Upper lobe of right lung (tissue), 1 donor: ENCODE data around the gene RNF212B. TPM values are rescaled to one million over a fixed set of nuclear protein-coding genes. Genes with fewer than 3 reads are reported as not detected.

Experiments used
- ATAC-seq: fragments of 200-7000 bp; cut with Tn5 transposase; one replicate; pipeline ENCODE4 v1.9.1; 2020; ENCODE audit warnings: mild to moderate bottlenecking, moderate library complexity
- DNase-seq: peaks from one replicate; pipeline ENCODE4 v3.0.0-alpha.2; 2020
- H3K27ac ChIP-seq: fragments of 200-600 bp; one replicate; pipeline ENCODE4 v1.8.0; 2022
- H3K27me3 ChIP-seq: fragments of 200-600 bp; one replicate; pipeline ENCODE4 v1.8.0; 2022; ENCODE audit warnings: mild to moderate bottlenecking
- H3K36me3 ChIP-seq: fragments of 200-600 bp; one replicate; pipeline ENCODE4 v1.8.0; 2022
- H3K4me1 ChIP-seq: fragments of 200-600 bp; one replicate; pipeline ENCODE4 v1.8.0; 2022
- H3K4me3 ChIP-seq: fragments of 200-600 bp; one replicate; pipeline ENCODE4 v1.8.0; 2022; ENCODE audit warnings: mild to moderate bottlenecking
- H3K9me3 ChIP-seq: fragments of 200-600 bp; one replicate; pipeline ENCODE4 v1.8.0; 2022
- CTCF ChIP-seq: fragments of 200-600 bp; IDR thresholded peaks from one replicate; pipeline ENCODE4 v1.8.0; 2022; ENCODE audit warnings: antibody characterized with exemption
- intact Hi-C: fragments of 100-400 bp; cut with DNase I; formaldehyde crosslinking; loops from one replicate; pipeline ENCODE4 v1.11.0; 2022
- total RNA-seq: library from RNA; stranded (reverse); fragmentation: NEBNext Ultra II Directional; extraction: Animal tissue kit (Norgen Biotek cat#: 25700); gene quantifications from one replicate; pipeline ENCODE4 v1.2.1, GENCODE V29; 2021
- donor health status: DM: no; HTN: yes; CAD: no; lungs with severe emphysema.

The RNF212B gene
- total RNA-seq, 1 donor from 2014 or later: not detected

- Histone ChIP-seq H3K4me3 (peak overlapping the region; percentile 66), H3K9me3 (no peaks in the 10 kb centered on the region), H3K27ac (peak overlapping the region; percentile 97), H3K27me3 (no peaks in the 10 kb centered on the region), H3K4me1 (peaks cover 31% of the 10 kb centered on the region), H3K36me3 (peaks cover 18% of the 10 kb centered on the region)
- peak; percentile 65 for TF ChIP-seq CTCF
- DNase-seq: peak; percentile 100
- intact Hi-C loops: no loop called here
- peak; percentile 92 for ATAC-seq
These were observed 63.7 kb downstream of the RNF212B start for GRCh38 chr14:23301288-23301968.

GRCh38 chr14:23301969-23302289 is 64.2 kb downstream of the RNF212B start:
- peak; percentile 5 for ATAC-seq
- Histone ChIP-seq H3K4me1 (peaks cover 31% of the 10 kb centered on the region), H3K4me3 (peak overlapping the region; percentile 66), H3K27ac (peak overlapping the region; percentile 92), H3K9me3 (no peaks in the 10 kb centered on the region), H3K27me3 (no peaks in the 10 kb centered on the region), H3K36me3 (peaks cover 18% of the 10 kb centered on the region)
- TF ChIP-seq CTCF: no peak
- no peak for DNase-seq
- intact Hi-C loops: no loop called here

- intact Hi-C loops: no loop called here
- peaks cover 36% of the 10 kb centered on the region for H3K4me1 ChIP-seq
- peak; percentile 88 for DNase-seq
These were observed 64.8 kb downstream of the RNF212B start, which contains the start of gene PPP1R3E for GRCh38 chr14:23302290-23303225. Gene PPP1R3E, minus strand, starts transcription at chr14:23302859. Its CDS starts 283 bp downstream, at chr14:23302576.

GRCh38 chr14:23306412-23307145 is 68.8 kb downstream of the RNF212B start, which contains the start of gene BCL2L2:
Gene BCL2L2, plus strand, starts transcription at chr14:23306833. Its CDS starts 935 bp downstream, at chr14:23307768.
- no peak for TF ChIP-seq CTCF
- no peaks in the 10 kb centered on the region for H3K27me3 ChIP-seq
- H3K4me1 ChIP-seq: peaks cover 33% of the 10 kb centered on the region
- peaks cover 19% of the 10 kb centered on the region for H3K36me3 ChIP-seq
- intact Hi-C loops: no loop called here
- DNase-seq: peak; percentile 95
- H3K4me3 ChIP-seq: peak within 1 kb of the TSS; percentile 79
- peak; percentile 82 for ATAC-seq
- H3K27ac ChIP-seq: peak within 1 kb of the TSS; percentile 89
- H3K9me3 ChIP-seq: no peaks in the 10 kb centered on the region

More at GRCh38 chr14:23302290-23303225, 64.8 kb downstream of the RNF212B start, which contains the start of gene PPP1R3E:
- ATAC-seq: peak; percentile 49
- Histone ChIP-seq H3K27me3 (no peaks in the 10 kb centered on the region), H3K4me3 (peak within 1 kb of the TSS; percentile 66), H3K27ac (peak within 1 kb of the TSS; percentile 92), H3K9me3 (no peaks in the 10 kb centered on the region), H3K36me3 (peaks cover 15% of the 10 kb centered on the region)
- TF ChIP-seq CTCF: no peak

- no peak for DNase-seq
- no peak for TF ChIP-seq CTCF
- Histone ChIP-seq H3K27me3 (no peaks in the 10 kb centered on the region), H3K27ac (peak overlapping the region; percentile 89), H3K36me3 (peaks cover 19% of the 10 kb centered on the region), H3K9me3 (no peaks in the 10 kb centered on the region), H3K4me3 (peak overlapping the region; percentile 79), H3K4me1 (peaks cover 33% of the 10 kb centered on the region)
- intact Hi-C loops: no loop called here
- ATAC-seq: no peak
These were observed 69.4 kb downstream of the RNF212B start for GRCh38 chr14:23307146-23307530.
